Neural progenitor cell (in vitro differentiated cells): ENCODE data around the gene OR8B8. TPM values are rescaled to one million over a fixed set of nuclear protein-coding genes. Genes with fewer than 3 reads are reported as not detected.
A peak's percentile ranks its signal among the peaks of the same experiment; 100 is the strongest.

Experiments used
- DNase-seq: peaks from one replicate; pipeline ENCODE4 v3.0.0-alpha.2; 2016; ENCODE audit warnings: low spot score
- H2AFZ ChIP-seq: fragments of 200-600 bp; sonication (generic); replicated peaks from 2 replicates; pipeline ENCODE4 v1.6.1; 2016; ENCODE audit warnings: antibody characterized with exemption
- H3F3A ChIP-seq: fragments of 200-600 bp; sonication (generic); 2 replicates; pipeline ENCODE4 v1.6.1; 2016; ENCODE audit warnings: antibody characterized with exemption, low read depth
- H3K27ac ChIP-seq: fragments of 200-600 bp; sonication (generic); 2 replicates; pipeline ENCODE4 v1.5.1; 2016; ENCODE audit warnings: mild to moderate bottlenecking
- H3K27me3 ChIP-seq: fragments of 200-600 bp; sonication (generic); 2 replicates; pipeline ENCODE4 v1.6.1; 2016; ENCODE audit warnings: mild to moderate bottlenecking, moderate library complexity
- H3K36me3 ChIP-seq: fragments of 200-600 bp; sonication (generic); 2 replicates; pipeline ENCODE4 v1.5.1; 2016
- H3K4me1 ChIP-seq: fragments of 200-600 bp; sonication (generic); 2 replicates; pipeline ENCODE4 v1.6.1; 2016; ENCODE audit warnings: mixed run types
- H3K4me2 ChIP-seq: fragments of 200-600 bp; sonication (generic); 2 replicates; pipeline ENCODE4 v1.6.1; 2016
- H3K4me3 ChIP-seq: fragments of 200-600 bp; sonication (generic); 2 replicates; pipeline ENCODE4 v1.5.1; 2016
- H3K79me2 ChIP-seq: fragments of 200-600 bp; sonication (generic); 2 replicates; pipeline ENCODE4 v1.6.1; 2016; ENCODE audit warnings: low read depth
- H3K9ac ChIP-seq: fragments of 200-600 bp; sonication (generic); 2 replicates; pipeline ENCODE4 v1.6.1; 2016
- H3K9me3 ChIP-seq: fragments of 200-600 bp; sonication (generic); 2 replicates; pipeline ENCODE4 v1.5.1; 2016; ENCODE audit warnings: low read depth
- H4K20me1 ChIP-seq: fragments of 200-600 bp; sonication (generic); 2 replicates; pipeline ENCODE4 v1.6.1; 2016; ENCODE audit warnings: low read depth
- H3K27ac Mint-ChIP-seq: 3 replicates; pipeline ENCODE4 v1.8.0; 2021; ENCODE audit warnings: mixed read lengths
- H3K27me3 Mint-ChIP-seq: 2 replicates; pipeline ENCODE4 v1.8.0; 2022; ENCODE audit warnings: low read depth, mild to moderate bottlenecking, inconsistent platforms, moderate library complexity, mixed read lengths; ENCODE audit not compliant: insufficient read depth
- H3K36me3 Mint-ChIP-seq: 3 replicates; pipeline ENCODE4 v1.8.0; 2021; ENCODE audit warnings: mixed read lengths
- H3K4me1 Mint-ChIP-seq: 3 replicates; pipeline ENCODE4 v1.8.0; 2021; ENCODE audit warnings: mixed read lengths
- H3K4me3 Mint-ChIP-seq: 3 replicates; pipeline ENCODE4 v1.8.0; 2021; ENCODE audit warnings: mild to moderate bottlenecking, moderate library complexity, mixed read lengths
- H3K9me3 Mint-ChIP-seq: 3 replicates; pipeline ENCODE4 v1.8.0; 2020; ENCODE audit warnings: mixed read lengths
- EZH2 ChIP-seq: fragments of 200-600 bp; sonication (generic); IDR thresholded peaks from 2 replicates; pipeline ENCODE4 v1.6.1; 2017; ENCODE audit warnings: antibody characterized with exemption, mild to moderate bottlenecking, moderate library complexity
- EZH2phosphoT487 ChIP-seq: fragments of 200-600 bp; sonication (generic); IDR thresholded peaks from 2 replicates; pipeline ENCODE4 v1.6.1; 2017; ENCODE audit warnings: antibody characterized with exemption
- total RNA-seq: library from RNA; depleted of rRNA; stranded (reverse); fragments of >200 nt; gene quantifications from 2 replicates; pipeline ENCODE4 v1.2.3, GENCODE V29; 2015; ENCODE audit warnings: low replicate concordance
- TF ChIP-seq, protein P1 (sequence below): fragments of 200-600 bp; sonication (generic); IDR thresholded peaks from 2 replicates; pipeline ENCODE4 v1.5.1; 2017; ENCODE audit warnings: antibody characterized with exemption, mild to moderate bottlenecking

Gene OR8B8
- total RNA-seq, 1 donor from 2014 or later = not detected

DNA sequence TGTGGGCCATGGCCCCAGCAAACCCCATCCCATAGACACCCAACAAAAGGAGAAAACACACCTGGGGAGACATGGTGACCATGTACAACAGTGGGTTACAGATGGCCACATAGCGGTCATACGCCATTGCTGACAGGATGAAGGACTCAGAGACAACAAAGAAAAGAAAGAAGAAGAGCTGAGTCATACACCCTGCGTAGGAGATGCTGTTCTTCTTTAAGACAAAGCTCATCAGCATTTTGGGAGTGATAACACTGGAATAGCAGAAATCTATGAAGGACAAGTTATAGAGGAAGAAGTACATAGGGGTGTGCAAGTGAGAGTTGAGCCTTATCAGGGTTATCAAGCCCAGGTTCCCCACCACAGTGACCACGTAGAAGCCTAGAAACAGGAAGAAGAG, 4.9 kb downstream of the OR8B8 start:
- Histone ChIP-seq H3K9ac (no peak overlapping the region), H3K9me3 (no peaks in the 10 kb centered on the region), H3K79me2 (no peaks in the 10 kb centered on the region), H2AFZ (no peak overlapping the region), H3K27ac (no peak overlapping the region), H4K20me1 (no peaks in the 10 kb centered on the region), H3F3A (no peaks in the 10 kb centered on the region), H3K4me3 (no peak overlapping the region), H3K4me2 (no peak overlapping the region), H3K4me1 (no peaks in the 10 kb centered on the region), H3K27me3 (peaks cover 14% of the 10 kb centered on the region), H3K36me3 (no peaks in the 10 kb centered on the region)
- TF ChIP-seq EZH2 (no peak), EZH2phosphoT487 (no peak)
- TF ChIP-seq, protein P1, sequence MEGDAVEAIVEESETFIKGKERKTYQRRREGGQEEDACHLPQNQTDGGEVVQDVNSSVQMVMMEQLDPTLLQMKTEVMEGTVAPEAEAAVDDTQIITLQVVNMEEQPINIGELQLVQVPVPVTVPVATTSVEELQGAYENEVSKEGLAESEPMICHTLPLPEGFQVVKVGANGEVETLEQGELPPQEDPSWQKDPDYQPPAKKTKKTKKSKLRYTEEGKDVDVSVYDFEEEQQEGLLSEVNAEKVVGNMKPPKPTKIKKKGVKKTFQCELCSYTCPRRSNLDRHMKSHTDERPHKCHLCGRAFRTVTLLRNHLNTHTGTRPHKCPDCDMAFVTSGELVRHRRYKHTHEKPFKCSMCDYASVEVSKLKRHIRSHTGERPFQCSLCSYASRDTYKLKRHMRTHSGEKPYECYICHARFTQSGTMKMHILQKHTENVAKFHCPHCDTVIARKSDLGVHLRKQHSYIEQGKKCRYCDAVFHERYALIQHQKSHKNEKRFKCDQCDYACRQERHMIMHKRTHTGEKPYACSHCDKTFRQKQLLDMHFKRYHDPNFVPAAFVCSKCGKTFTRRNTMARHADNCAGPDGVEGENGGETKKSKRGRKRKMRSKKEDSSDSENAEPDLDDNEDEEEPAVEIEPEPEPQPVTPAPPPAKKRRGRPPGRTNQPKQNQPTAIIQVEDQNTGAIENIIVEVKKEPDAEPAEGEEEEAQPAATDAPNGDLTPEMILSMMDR = no peak
- Mint-ChIP-seq H3K4me3 (no peak overlapping the region), H3K4me1 (peaks cover 10% of the 10 kb centered on the region), H3K9me3 (no peaks in the 10 kb centered on the region), H3K27ac (peak overlapping the region; percentile 43), H3K36me3 (no peaks in the 10 kb centered on the region), H3K27me3 (peaks cover 2% of the 10 kb centered on the region)
- DNase-seq = no peak

DNA sequence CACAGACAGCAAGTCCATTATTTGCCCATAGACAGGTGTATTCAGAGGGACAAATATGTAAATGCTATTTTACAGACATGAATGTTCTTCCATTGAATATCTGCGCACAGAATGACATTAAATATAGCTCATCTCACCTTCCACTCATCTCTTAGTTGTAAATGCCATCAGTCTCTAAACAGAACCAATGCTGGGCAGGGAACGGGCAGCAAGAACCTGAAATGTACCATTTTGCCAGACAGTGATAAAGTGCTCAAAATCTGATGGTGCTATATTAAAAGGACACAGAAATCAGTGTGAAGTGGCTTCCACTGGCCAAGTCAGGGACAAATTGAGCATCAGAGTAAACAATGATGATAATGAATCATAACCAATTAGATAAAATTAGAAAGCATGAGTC, 10.8 kb downstream of the OR8B8 start:
- H3K4me1 Mint-ChIP-seq = peaks cover 2% of the 10 kb centered on the region
- H3K9me3 Mint-ChIP-seq = peaks cover 2% of the 10 kb centered on the region
- no peak overlapping the region for H3K4me2 ChIP-seq
- no peaks in the 10 kb centered on the region for H3K9me3 ChIP-seq
- peaks cover 4% of the 10 kb centered on the region for H3K27me3 Mint-ChIP-seq
- H3K27ac ChIP-seq = no peak overlapping the region
- H3K4me1 ChIP-seq = no peaks in the 10 kb centered on the region
- TF ChIP-seq, protein P1 = no peak
- TF ChIP-seq EZH2 = no peak
- no peak for TF ChIP-seq EZH2phosphoT487
- H3K4me3 Mint-ChIP-seq = no peak overlapping the region
- H3K9ac ChIP-seq = no peak overlapping the region
- H3K36me3 ChIP-seq = no peaks in the 10 kb centered on the region
- no peak overlapping the region for H3K27ac Mint-ChIP-seq
- H3F3A ChIP-seq = no peaks in the 10 kb centered on the region
- H3K27me3 ChIP-seq = peaks cover 13% of the 10 kb centered on the region
- no peak overlapping the region for H2AFZ ChIP-seq
- no peak for DNase-seq
- H3K4me3 ChIP-seq = no peak overlapping the region
- no peaks in the 10 kb centered on the region for H3K36me3 Mint-ChIP-seq
- no peaks in the 10 kb centered on the region for H3K79me2 ChIP-seq
- H4K20me1 ChIP-seq = no peaks in the 10 kb centered on the region

DNA sequence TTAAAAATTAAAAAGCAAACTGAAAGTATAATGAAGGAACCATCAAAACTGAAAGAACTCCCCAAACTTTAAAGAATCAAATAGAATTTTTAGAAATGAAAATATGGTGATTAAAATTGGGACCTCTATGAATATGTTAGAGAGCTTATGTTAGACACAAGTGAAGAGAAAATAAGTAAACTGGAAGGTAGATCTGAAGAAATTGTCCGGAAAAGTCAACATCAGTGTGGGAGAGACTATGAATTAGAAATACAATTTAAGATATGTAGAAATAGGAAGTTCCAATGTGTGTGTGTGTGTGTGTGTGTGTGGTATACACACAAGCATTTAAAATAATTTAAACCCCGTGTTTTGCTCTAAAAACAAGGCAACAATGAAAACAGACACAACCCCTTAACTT, 15.9 kb downstream of the OR8B8 start:
- TF ChIP-seq EZH2phosphoT487 = no peak
- no peak for TF ChIP-seq EZH2
- TF ChIP-seq, protein P1 = no peak
- H3K27me3 Mint-ChIP-seq = peaks cover 5% of the 10 kb centered on the region
- DNase-seq = no peak
- Histone ChIP-seq H2AFZ (no peak overlapping the region), H3K4me3 (no peak overlapping the region), H3K4me1 (no peaks in the 10 kb centered on the region), H3K9ac (no peak overlapping the region), H3K9me3 (no peaks in the 10 kb centered on the region), H3K27ac (no peak overlapping the region), H3K79me2 (no peaks in the 10 kb centered on the region), H3F3A (no peaks in the 10 kb centered on the region), H3K36me3 (no peaks in the 10 kb centered on the region), H3K4me2 (no peak overlapping the region), H3K27me3 (no peaks in the 10 kb centered on the region), H4K20me1 (no peaks in the 10 kb centered on the region)
- H3K36me3 Mint-ChIP-seq = no peaks in the 10 kb centered on the region
- H3K4me1 Mint-ChIP-seq = no peaks in the 10 kb centered on the region
- no peak overlapping the region for H3K27ac Mint-ChIP-seq
- peaks cover 9% of the 10 kb centered on the region for H3K9me3 Mint-ChIP-seq
- H3K4me3 Mint-ChIP-seq = no peak overlapping the region
